B cell (primary cell): ENCODE data around the gene CEACAM5. TPM values are rescaled to one million over a fixed set of nuclear protein-coding genes. Genes with fewer than 3 reads are reported as not detected.

ENCODE experiments used
- ATAC-seq: fragments of 200-7000 bp; cut with Tn5 transposase; one replicate; pipeline ENCODE4 v1.10.0; 2021; ENCODE audit warnings: low read depth, mild to moderate bottlenecking, moderate number of reproducible peaks, moderate library complexity
- CTCF ChIA-PET: fragments of 350-600 bp; sonication (Branson Sonifier 250); formaldehyde crosslinking; loops from one replicate; lab custom pipeline; 2021; ENCODE audit warnings: antibody characterized with exemption, inconsistent platforms; lab: Charles Lee
- POLR2A ChIA-PET: fragments of 350-600 bp; sonication (Branson Sonifier 250); formaldehyde crosslinking; loops from one replicate; lab custom pipeline; 2021; ENCODE audit warnings: antibody characterized with exemption; lab: Charles Lee
- DNase-seq: peaks from one replicate; pipeline ENCODE4 v3.0.0; 2013
- H2AFZ ChIP-seq: 2 replicates; pipeline ENCODE4 v1.6.1; 2012; ENCODE audit warnings: mild to moderate bottlenecking, low read depth, low read length; ENCODE audit not compliant: insufficient read depth, poor library complexity, severe bottlenecking
- H3K27ac ChIP-seq, 2 donors: 1 replicate in 1 of 2; 2 replicates in 1 of 2; pipeline ENCODE4 v1.5.1; 2012 to 2013; ENCODE audit warnings: low read length in 2 of 2, mild to moderate bottlenecking in 2 of 2, moderate library complexity in 1 of 2
- H3K27me3 ChIP-seq, 4 experiments: fragments of 200-600 bp in 1 of 4; sonication (generic) in 1 of 4; replicated peaks in 1 of 4; 1 replicate in 2 of 4; 2 replicates in 2 of 4; pipeline versions ENCODE4 v1.6.1 to v1.7.0; 2013 to 2016; ENCODE audit warnings: low read length in 3 of 4, mild to moderate bottlenecking in 2 of 4, mixed read lengths in 1 of 4, moderate library complexity in 1 of 4; ENCODE audit not compliant: insufficient read depth in 4 of 4, control insufficient read depth in 3 of 4; ENCODE audit errors: control extremely low read depth in 1 of 4
- H3K36me3 ChIP-seq, 2 experiments: replicated peaks in 1 of 2; 1 replicate in 1 of 2; 2 replicates in 1 of 2; pipeline versions ENCODE4 v1.6.1 to v1.7.1; 2013; ENCODE audit warnings: low read length in 1 of 2; ENCODE audit not compliant: insufficient read depth in 2 of 2, control insufficient read depth in 1 of 2; ENCODE audit errors: control extremely low read depth in 1 of 2, extremely low read depth in 1 of 2
- H3K4me1 ChIP-seq, 2 donors: fragments of 200-600 bp in 1 of 2; sonication (generic) in 1 of 2; 1 replicate in 1 of 2; 2 replicates in 1 of 2; pipeline versions ENCODE4 v1.5.1 to v1.6.1; 2013 to 2017; ENCODE audit warnings: low read length in 2 of 2; ENCODE audit not compliant: control insufficient read depth in 2 of 2, insufficient read depth in 2 of 2
- H3K4me2 ChIP-seq: replicated peaks from 2 replicates; pipeline ENCODE3; 2012; ENCODE audit warnings: mild to moderate bottlenecking, low read depth, low read length; ENCODE audit not compliant: poor library complexity, severe bottlenecking
- H3K4me3 ChIP-seq, 5 experiments: fragments of 200-600 bp in 1 of 5; sonication (generic) in 1 of 5; 1 replicate in 3 of 5; 2 replicates in 2 of 5; pipeline versions ENCODE4 v1.5.1 to v1.7.0; 2011 to 2016; ENCODE audit warnings: low read length in 4 of 5, mild to moderate bottlenecking in 4 of 5, low read depth in 2 of 5, control low read depth in 1 of 5, moderate library complexity in 1 of 5; ENCODE audit not compliant: insufficient read depth in 1 of 5; ENCODE audit errors: control extremely low read depth in 1 of 5, extremely low read depth in 1 of 5
- H3K79me2 ChIP-seq: fragments of 200-600 bp; sonication (generic); one replicate; pipeline ENCODE4 v1.6.0; 2016; ENCODE audit warnings: low read length; ENCODE audit not compliant: control insufficient read depth, insufficient read depth
- H3K9ac ChIP-seq: fragments of 200-600 bp; sonication (generic); 2 replicates; pipeline ENCODE4 v1.6.1; 2017; ENCODE audit warnings: mild to moderate bottlenecking, low read length, moderate library complexity
- H3K9me3 ChIP-seq, 3 donors: one replicate each; pipeline versions ENCODE4 v1.6.1 to v1.7.1; 2013; ENCODE audit warnings: low read length in 2 of 3; ENCODE audit not compliant: control insufficient read depth in 2 of 3, insufficient read depth in 1 of 3; ENCODE audit errors: control extremely low read depth in 1 of 3
- H4K20me1 ChIP-seq: 2 replicates; pipeline ENCODE4 v1.6.0; 2012; ENCODE audit warnings: mild to moderate bottlenecking, low read length; ENCODE audit not compliant: insufficient read depth, control insufficient read depth, poor library complexity, severe bottlenecking
- H3K27ac Mint-ChIP-seq: one replicate; pipeline ENCODE4 v1.8.0; 2021; ENCODE audit warnings: mixed read lengths
- H3K27me3 Mint-ChIP-seq: one replicate; pipeline ENCODE4 v1.8.0; 2021; ENCODE audit warnings: mixed read lengths
- H3K4me1 Mint-ChIP-seq: one replicate; pipeline ENCODE4 v1.8.0; 2021; ENCODE audit warnings: mixed read lengths
- H3K4me3 Mint-ChIP-seq: one replicate; pipeline ENCODE4 v1.8.0; 2021; ENCODE audit warnings: mixed read lengths
- H3K9me3 Mint-ChIP-seq: one replicate; pipeline ENCODE4 v1.8.0; 2022; ENCODE audit warnings: mixed read lengths; ENCODE audit not compliant: insufficient read depth
- CTCF ChIP-seq: fragments of 200-600 bp; IDR thresholded peaks from one replicate; pipeline ENCODE4 v1.8.0; 2022; ENCODE audit warnings: antibody characterized with exemption, mild to moderate bottlenecking
- EZH2 ChIP-seq: IDR thresholded peaks from 2 replicates; pipeline ENCODE4 v1.6.1; 2012; ENCODE audit warnings: borderline replicate concordance, low read depth, mild to moderate bottlenecking, moderate library complexity, low read length; ENCODE audit not compliant: insufficient read depth, poor library complexity, severe bottlenecking
- WGBS: methylation state at CpG from one replicate; pipeline ENCODE4 v1.1.5; 2013; ENCODE audit warnings: missing lambda C conversion rate; ENCODE audit not compliant: insufficient coverage; 5-methylcytosine and 5-hydroxymethylcytosine counted together
- intact Hi-C: fragments of 100-400 bp; cut with micrococcal nuclease; formaldehyde crosslinking; loops from one replicate; pipeline ENCODE4 v1.10.0; 2022
- polyA plus RNA-seq: library from polyadenylated mRNA; depleted of rRNA; stranded (reverse); fragments of >200 nt; gene quantifications from 2 replicates; pipeline ENCODE4 v1.2.3, GENCODE V29; 2012
- total RNA-seq, 2 donors: library from RNA; stranded (reverse); fragments of 120-200 nt in 1 of 2; gene quantifications; 1 replicate in 1 of 2; 2 replicates in 1 of 2; pipeline versions ENCODE4 v1.2.3 to v1.2.4, GENCODE V29; 2013 to 2022

Gene CEACAM5
- total and polyA plus RNA-seq, 2 donors (not counting 1 experiment from before 2014, with no cell fraction given), result not detected

DNA sequence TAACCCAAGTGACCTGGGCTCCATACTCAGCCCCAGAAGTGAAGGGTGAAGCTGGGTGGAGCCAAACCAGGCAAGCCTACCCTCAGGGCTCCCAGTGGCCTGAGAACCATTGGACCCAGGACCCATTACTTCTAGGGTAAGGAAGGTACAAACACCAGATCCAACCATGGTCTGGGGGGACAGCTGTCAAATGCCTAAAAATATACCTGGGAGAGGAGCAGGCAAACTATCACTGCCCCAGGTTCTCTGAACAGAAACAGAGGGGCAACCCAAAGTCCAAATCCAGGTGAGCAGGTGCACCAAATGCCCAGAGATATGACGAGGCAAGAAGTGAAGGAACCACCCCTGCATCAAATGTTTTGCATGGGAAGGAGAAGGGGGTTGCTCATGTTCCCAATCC, 14.2 kb upstream of the CEACAM5 start:
- ATAC-seq (no peak), DNase-seq (no peak)
- no peak overlapping the region for H3K9ac ChIP-seq
- Mint-ChIP-seq H3K27me3 (peaks cover 50% of the 10 kb centered on the region), H3K9me3 (peaks cover 9% of the 10 kb centered on the region), H3K27ac (no peak overlapping the region), H3K4me1 (peaks cover 4% of the 10 kb centered on the region), H3K4me3 (no peak overlapping the region)
- H4K20me1 ChIP-seq, result no peaks in the 10 kb centered on the region
- WGBS, result 80% methylated on average over 1 of the region's 1 CpG
- no peaks in the 10 kb centered on the region for H3K4me1 ChIP-seq
- no peaks in the 10 kb centered on the region for H3K79me2 ChIP-seq
- H3K27ac ChIP-seq, result no peak overlapping the region
- POLR2A ChIA-PET, result interaction anchor here (0.6 kb wide), 1 partner anchor 30 kb away, joined by 3 read pairs; no protein-coding TSS in a partner anchor
- peaks cover 1 to 30% (median 15%) of the 10 kb centered on the region in 3 donors for H3K9me3 ChIP-seq
- TF ChIP-seq EZH2, result no peak
- no peak for TF ChIP-seq CTCF
- CTCF ChIA-PET, result no interaction called here
- H2AFZ ChIP-seq, result no peak overlapping the region
- no peak overlapping the region for H3K4me2 ChIP-seq
- H3K4me3 ChIP-seq, result no peak overlapping the region
- intact Hi-C loops, result no loop called here
- H3K27me3 ChIP-seq, result peaks cover 0 to 35% (median 11%) of the 10 kb centered on the region in 4 experiments
- no peaks in the 10 kb centered on the region for H3K36me3 ChIP-seq

- no peaks in the 10 kb centered on the region for H3K79me2 ChIP-seq
- 83% methylated on average over 6 of the region's 8 CpGs for WGBS
- H3K9ac ChIP-seq, result no peak overlapping the region
- no peak overlapping the region for H2AFZ ChIP-seq
- intact Hi-C loops, result no loop called here
- H3K4me3 ChIP-seq, result no peak overlapping the region
- ChIA-PET POLR2A (no interaction called here), CTCF (no interaction called here)
- H3K4me3 Mint-ChIP-seq, result no peak overlapping the region
- H3K4me1 Mint-ChIP-seq, result peaks cover 4% of the 10 kb centered on the region
- no peak for TF ChIP-seq CTCF
- no peak for TF ChIP-seq EZH2
- H3K4me1 ChIP-seq, result no peaks in the 10 kb centered on the region
- no peaks in the 10 kb centered on the region for H4K20me1 ChIP-seq
- H3K27ac ChIP-seq, result no peak overlapping the region
- H3K36me3 ChIP-seq, result no peaks in the 10 kb centered on the region
- H3K27me3 ChIP-seq, result peaks cover 0 to 35% (median 11%) of the 10 kb centered on the region in 4 experiments
- H3K27me3 Mint-ChIP-seq, result peaks cover 50% of the 10 kb centered on the region
- H3K27ac Mint-ChIP-seq, result no peak overlapping the region
- DNase-seq, result no peak
- ATAC-seq, result no peak
- no peak overlapping the region for H3K4me2 ChIP-seq
- H3K9me3 Mint-ChIP-seq, result peaks cover 9% of the 10 kb centered on the region
- peaks cover 1 to 32% (median 15%) of the 10 kb centered on the region in 3 donors for H3K9me3 ChIP-seq
These were observed 13.4 kb upstream of the CEACAM5 start for GRCh38 chr19:41694831-41695635.
